HepG2 (cell line): ENCODE results near the gene MEGF11. TPM values are rescaled to one million over a fixed set of nuclear protein-coding genes. Genes with fewer than 3 reads are reported as not detected.

Source experiments
- ATAC-seq: fragments of 200-7000 bp; cut with Tn5 transposase; 3 replicates; pipeline ENCODE4 v1.9.1; 2020; ENCODE audit warnings: mild to moderate bottlenecking, moderate library complexity
- BruUV-seq: library from RNA; stranded (reverse); fragments of 400-500 nt; replicated peaks from 2 replicates; lab custom pipeline; 2021; lab: Mats Ljungman, UMichigan
- CTCF ChIA-PET: fragments of 300-600 bp; formaldehyde crosslinking; extraction: SDS; loops from one replicate; lab custom pipeline; 2021; ENCODE audit warnings: low total read pairs, inconsistent platforms, low intra/inter-chr PET ratio; lab: Yijun Ruan, JAX
- POLR2A ChIA-PET: fragments of 350-600 bp; sonication (Branson Sonifier 250); formaldehyde crosslinking; loops from one replicate; lab custom pipeline; 2020; ENCODE audit warnings: antibody characterized with exemption, inconsistent platforms; lab: Yijun Ruan, JAX
- DNase-seq: peaks from one replicate; pipeline ENCODE4 v3.0.0-alpha.2; 2015; ENCODE audit warnings: low spot score
- FAIRE-seq: peaks from 3 replicates; lab custom pipeline; 2011; peaks lifted over from hg19 to GRCh38; lab: Jason Lieb, UNC
- H2AFZ ChIP-seq: one replicate; pipeline ENCODE4 v1.6.1; 2011; ENCODE audit warnings: low read length, inconsistent platforms
- H3K27ac ChIP-seq: fragments of 300-600 bp; 3 replicates; pipeline ENCODE4 v1.8.0; 2011; ENCODE audit warnings: mixed run types, mild to moderate bottlenecking, mixed read lengths, low read length, inconsistent platforms; ENCODE audit not compliant: insufficient read depth; ENCODE audit errors: extremely low read length
- H3K27me3 ChIP-seq, 2 experiments: fragments of 200-600 bp in 1 of 2; 2 replicates in 1 of 2; 3 replicates in 1 of 2; pipeline versions ENCODE4 v1.6.0 to v1.8.0; 2011; ENCODE audit warnings: low read length in 2 of 2, mild to moderate bottlenecking in 2 of 2, moderate library complexity in 2 of 2, inconsistent platforms in 1 of 2; ENCODE audit not compliant: insufficient read depth in 2 of 2, control insufficient read depth in 1 of 2
- H3K36me3 ChIP-seq, 2 experiments: fragments of 200-600 bp in 1 of 2; replicated peaks in 1 of 2; 2 replicates in 1 of 2; 3 replicates in 1 of 2; pipeline versions ENCODE4 v1.5.1 to v1.8.0; 2011; ENCODE audit warnings: low read length in 2 of 2, inconsistent platforms in 1 of 2; ENCODE audit not compliant: insufficient read depth in 2 of 2, control insufficient read depth in 1 of 2
- H3K4me1 ChIP-seq: 2 replicates; pipeline ENCODE4 v1.5.1; 2012; ENCODE audit warnings: low read length, inconsistent platforms; ENCODE audit not compliant: insufficient read depth
- H3K4me2 ChIP-seq: 2 replicates; pipeline ENCODE4 v1.6.0; 2011; ENCODE audit warnings: low read depth, low read length, inconsistent platforms
- H3K4me3 ChIP-seq, 3 experiments: fragments of 200-600 bp in 1 of 3; sonication (generic), shearing (Covaris generic) in 1 of 3; replicated peaks in 1 of 3; 2 replicates each; pipeline ENCODE4 v1.5.1; 2011 to 2016; ENCODE audit warnings: low read length in 3 of 3, inconsistent platforms in 2 of 3, low read depth in 2 of 3, mild to moderate bottlenecking in 2 of 3, control low read depth in 1 of 3, mixed read lengths in 1 of 3; ENCODE audit not compliant: insufficient read depth in 1 of 3
- H3K79me2 ChIP-seq: one replicate; pipeline ENCODE4 v1.6.1; 2011; ENCODE audit warnings: low read length, inconsistent platforms; ENCODE audit not compliant: insufficient read depth
- H3K9ac ChIP-seq: 2 replicates; pipeline ENCODE4 v1.6.0; 2011; ENCODE audit warnings: mild to moderate bottlenecking, low read depth, low read length, inconsistent platforms; ENCODE audit not compliant: insufficient read depth
- H3K9me3 ChIP-seq: 2 replicates; pipeline ENCODE4 v1.5.1; 2012; ENCODE audit warnings: mild to moderate bottlenecking, low read length
- H4K20me1 ChIP-seq: 2 replicates; pipeline ENCODE4 v1.6.0; 2011; ENCODE audit warnings: inconsistent platforms, mild to moderate bottlenecking, low read length, moderate library complexity; ENCODE audit not compliant: insufficient read depth
- ATF5 ChIP-seq: sonication (generic); formaldehyde crosslinking; IDR thresholded peaks from 2 replicates; pipeline ENCODE4 v1.4.0; 2020; ENCODE audit warnings: mild to moderate bottlenecking, low read depth, missing genetic modification reagents
- CEBPB ChIP-seq: IDR thresholded peaks from 2 replicates; pipeline ENCODE4 v1.6.1; 2011; ENCODE audit warnings: low read depth, low read length, improper control_type of control experiment, borderline replicate concordance
- EZH2 ChIP-seq: conservative IDR thresholded peaks from 2 replicates; pipeline ENCODE4 v1.6.1; 2012; ENCODE audit warnings: mild to moderate bottlenecking, low read depth, low read length, moderate library complexity
- GFI1 ChIP-seq: sonication (generic); formaldehyde crosslinking; IDR thresholded peaks from 2 replicates; pipeline ENCODE4 v1.5.0; 2020; ENCODE audit warnings: missing genetic modification reagents, mild to moderate bottlenecking, borderline replicate concordance
- HOXA9 ChIP-seq: sonication (generic); formaldehyde crosslinking; IDR thresholded peaks from 2 replicates; pipeline ENCODE4 v1.8.1; 2022; ENCODE audit warnings: missing genetic modification reagents, mild to moderate bottlenecking, moderate library complexity, borderline replicate concordance
- IRF9 ChIP-seq: sonication (generic); formaldehyde crosslinking; IDR thresholded peaks from 2 replicates; pipeline ENCODE4 v1.8.0; 2022; ENCODE audit warnings: missing genetic modification reagents, mild to moderate bottlenecking, borderline replicate concordance
- KAT2B ChIP-seq: fragments of 150-350 bp; IDR thresholded peaks from 2 replicates; pipeline ENCODE4 v1.6.1; 2014; ENCODE audit warnings: low read depth, low read length, borderline replicate concordance
- LCORL ChIP-seq, 2 experiments: fragments of 450-650 bp in 1 of 2; sonication (generic) in 1 of 2; formaldehyde crosslinking in 1 of 2; IDR thresholded peaks; 2 replicates each; pipeline versions ENCODE4 v1.5.0 to v1.6.1; 2017 to 2020; ENCODE audit warnings: antibody characterized with exemption in 1 of 2, missing genetic modification reagents in 1 of 2
- MLXIP ChIP-seq: sonication (generic); formaldehyde crosslinking; IDR thresholded peaks from 2 replicates; pipeline ENCODE4 v1.9.0; 2021; ENCODE audit warnings: missing genetic modification reagents, borderline replicate concordance
- SMC3 ChIP-seq: IDR thresholded peaks from 2 replicates; pipeline ENCODE4 v1.6.1; 2011; ENCODE audit warnings: low read length, improper control_type of control experiment
- ZBTB4 ChIP-seq: sonication (generic); formaldehyde crosslinking; IDR thresholded peaks from 2 replicates; pipeline ENCODE4 v1.4.0; 2020; ENCODE audit warnings: missing genetic modification reagents, mild to moderate bottlenecking, borderline replicate concordance
- ZBTB8A ChIP-seq: sonication (generic); formaldehyde crosslinking; IDR thresholded peaks from 2 replicates; pipeline ENCODE4 v1.4.0; 2020; ENCODE audit warnings: mild to moderate bottlenecking, low read depth, missing genetic modification reagents, borderline replicate concordance
- ZNF776 ChIP-seq: sonication (generic); formaldehyde crosslinking; IDR thresholded peaks from 2 replicates; pipeline ENCODE4 v1.4.0; 2020; ENCODE audit warnings: mild to moderate bottlenecking, missing genetic modification reagents
- WGBS: methylation state at CpG from one replicate; pipeline ENCODE4 v1.1.6; 2017; ENCODE audit warnings: low lambda C conversion rate; 5-methylcytosine and 5-hydroxymethylcytosine counted together
- in situ Hi-C: cut with HindIII; loops from 2 replicates; pipeline ENCODE4 v1.10.0; 2017; ENCODE audit warnings: low pct_unique_long_range_greater_than_20kb; ENCODE audit not compliant: extremely low pct_ligation_motif_present
- intact Hi-C: fragments of 100-400 bp; cut with micrococcal nuclease; formaldehyde crosslinking; loops from one replicate; pipeline ENCODE4 v1.10.0; 2022; ENCODE audit not compliant: unreplicated experiment
- polyA plus RNA-seq, 8 experiments: library from polyadenylated mRNA; depleted of rRNA in 3 of 8; stranded (reverse) in 7 of 8; unstranded in 1 of 8; fragments of >200 nt; fragmentation: Illumina TruSeq in 4 of 8; extraction: Trizol in 4 of 8; gene quantifications; 2 replicates each; pipeline versions ENCODE4 v1.2.1 to v1.2.3, GENCODE V29; 2011 to 2016; ENCODE audit warnings: low read depth in 4 of 8, missing spikeins in 1 of 8, mixed read lengths in 1 of 8; ENCODE audit not compliant: insufficient read depth in 1 of 8
- total RNA-seq, 5 experiments: library from RNA; depleted of rRNA; stranded (reverse); fragments of >200 nt; fragmentation: Illumina TruSeq; extraction: Trizol; gene quantifications; 2 replicates each; pipeline ENCODE4 v1.2.3, GENCODE V29; 2016; ENCODE audit warnings: low read depth in 1 of 5

Gene MEGF11
- total and polyA plus RNA-seq, 2 of the 13 experiments (the other 11 are each of a cell fraction or from before 2014, with no cell fraction given), result not detected

- Histone ChIP-seq H4K20me1 (peaks cover 14% of the 10 kb centered on the region), H3K4me1 (peaks cover 12% of the 10 kb centered on the region), H3K27me3 (no peaks in the 10 kb centered on the region), H2AFZ (no peak overlapping the region), H3K9ac (no peak overlapping the region), H3K27ac (no peak overlapping the region), H3K36me3 (peaks cover 11 to 71% of the 10 kb centered on the region in 2 experiments), H3K4me2 (no peak overlapping the region), H3K79me2 (peaks cover 46% of the 10 kb centered on the region), H3K4me3 (no peak overlapping the region), H3K9me3 (no peaks in the 10 kb centered on the region)
- POLR2A ChIA-PET, result interaction anchor here (1.3 kb wide), 1 partner anchor 8 kb away, joined by 4 read pairs; the partner anchor contains the start of gene RAB11A
- BruUV-seq, result no TSS peak
- TF ChIP-seq ATF5 (no peak), ZBTB8A (CRISPR knock-in tag) (no peak), SMC3 (no peak), HOXA9 (CRISPR knock-in tag) (no peak), GFI1 (CRISPR knock-in tag) (no peak), EZH2 (no peak), KAT2B (no peak), MLXIP (CRISPR knock-in tag) (no peak), IRF9 (CRISPR knock-in tag) (no peak), ZBTB4 (CRISPR knock-in tag) (no peak), CEBPB (no peak), ZNF776 (CRISPR knock-in tag) (no peak), LCORL (IDR thresholded peaks at IDR 0.05) (no peak), LCORL (CRISPR knock-in tag; IDR thresholded peaks at IDR 0.05) (no peak)
- DNase-seq, result no peak
- no peak for FAIRE-seq
- in situ Hi-C loops (no loop called here), intact Hi-C loops (no loop called here)
- no peak for ATAC-seq
- CTCF ChIA-PET, result no interaction called here
- WGBS, result 97% methylated on average over 3 of the region's 3 CpGs
Measured at GRCh38 chr15:65877749-65878148, 375.8 kb downstream of the MEGF11 start.
